Transverse colon (tissue), 4 donors: ENCODE results near the gene CILP2. TPM values are rescaled to one million over a fixed set of nuclear protein-coding genes. Genes with fewer than 3 reads are reported as not detected.

ENCODE experiments used
- DNase-seq: peaks from one replicate; pipeline ENCODE4 v3.0.0-alpha.2; 2019
- H3K27ac ChIP-seq, 4 donors: fragments of 200-600 bp; sonication (generic); 2 replicates each; pipeline ENCODE4 v1.5.1; 2016 to 2018; ENCODE audit warnings: inconsistent platforms in 4 of 4
- H3K27me3 ChIP-seq: fragments of 200-600 bp; sonication (generic); 2 replicates; pipeline ENCODE4 v1.5.1; 2017; ENCODE audit warnings: inconsistent platforms
- H3K36me3 ChIP-seq, 4 donors: fragments of 200-600 bp; sonication (generic); 2 replicates each; pipeline ENCODE4 v1.5.1; 2017 to 2019; ENCODE audit warnings: inconsistent platforms in 4 of 4
- H3K4me1 ChIP-seq, 4 donors: fragments of 200-600 bp; sonication (generic); 2 replicates each; pipeline ENCODE4 v1.5.1; 2017 to 2020; ENCODE audit warnings: inconsistent platforms in 4 of 4
- H3K4me3 ChIP-seq, 4 donors: fragments of 200-600 bp; sonication (generic); 1 replicate in 1 of 4; 2 replicates in 3 of 4; pipeline versions ENCODE4 v1.5.1 to v1.6.1; 2017 to 2019; ENCODE audit warnings: inconsistent platforms in 4 of 4
- H3K9me3 ChIP-seq, 2 donors: fragments of 200-600 bp; sonication (generic); 2 replicates each; pipeline ENCODE4 v1.5.1; 2017 to 2019; ENCODE audit warnings: inconsistent platforms in 2 of 2
- CTCF ChIP-seq, 5 experiments: fragments of 200-600 bp in 3 of 5; fragments of 450-650 bp in 2 of 5; sonication (generic) in 3 of 5; IDR thresholded peaks; 1 replicate in 2 of 5; 2 replicates in 3 of 5; pipeline ENCODE4 v1.5.1; 2016 to 2017; ENCODE audit warnings: antibody characterized with exemption in 5 of 5, inconsistent platforms in 3 of 5, mild to moderate bottlenecking in 2 of 5, moderate library complexity in 1 of 5
- EP300 ChIP-seq: sonication (generic); formaldehyde crosslinking; IDR thresholded peaks from one replicate; pipeline ENCODE4 v1.6.1; 2017; ENCODE audit warnings: antibody characterized with exemption, low read depth
- POLR2A ChIP-seq: fragments of 450-650 bp; IDR thresholded peaks from one replicate; pipeline ENCODE4 v1.6.1; 2016; ENCODE audit warnings: antibody characterized with exemption, mild to moderate bottlenecking, moderate library complexity
- POLR2AphosphoS5 ChIP-seq, 3 donors: sonication (generic); formaldehyde crosslinking; IDR thresholded peaks; one replicate each; pipeline ENCODE4 v1.6.1; 2016; ENCODE audit warnings: antibody characterized with exemption in 3 of 3
- WGBS, 2 donors: methylation state at CpG; one replicate each; pipeline ENCODE4 v1.1.5; 2018; ENCODE audit warnings: low coverage in 1 of 2; 5-methylcytosine and 5-hydroxymethylcytosine counted together
- in situ Hi-C, 4 donors: fragments of 200-750 bp; cut with MboI; loops; one replicate each; pipeline versions ENCODE4 v1.15.0 to v1.15.1; 2017; ENCODE audit warnings: low sequenced_read_pairs in 3 of 4, low pct_ligation_motif_present in 1 of 4, low pct_unique_long_range_greater_than_20kb in 1 of 4
- intact Hi-C: fragments of 100-400 bp; cut with DNase I; formaldehyde crosslinking; loops from one replicate; pipeline ENCODE4 v1.15.1; 2023; ENCODE audit warnings: low total_unique reads
- total RNA-seq, 4 donors: library from RNA; depleted of rRNA; stranded (reverse); fragments of >200 nt; gene quantifications; one replicate each; pipeline ENCODE4 v1.1.0, GENCODE V29; 2016

CILP2 gene
- total RNA-seq, 4 donors from 2014 or later, result 0.48 TPM; not detected in 3

DNA sequence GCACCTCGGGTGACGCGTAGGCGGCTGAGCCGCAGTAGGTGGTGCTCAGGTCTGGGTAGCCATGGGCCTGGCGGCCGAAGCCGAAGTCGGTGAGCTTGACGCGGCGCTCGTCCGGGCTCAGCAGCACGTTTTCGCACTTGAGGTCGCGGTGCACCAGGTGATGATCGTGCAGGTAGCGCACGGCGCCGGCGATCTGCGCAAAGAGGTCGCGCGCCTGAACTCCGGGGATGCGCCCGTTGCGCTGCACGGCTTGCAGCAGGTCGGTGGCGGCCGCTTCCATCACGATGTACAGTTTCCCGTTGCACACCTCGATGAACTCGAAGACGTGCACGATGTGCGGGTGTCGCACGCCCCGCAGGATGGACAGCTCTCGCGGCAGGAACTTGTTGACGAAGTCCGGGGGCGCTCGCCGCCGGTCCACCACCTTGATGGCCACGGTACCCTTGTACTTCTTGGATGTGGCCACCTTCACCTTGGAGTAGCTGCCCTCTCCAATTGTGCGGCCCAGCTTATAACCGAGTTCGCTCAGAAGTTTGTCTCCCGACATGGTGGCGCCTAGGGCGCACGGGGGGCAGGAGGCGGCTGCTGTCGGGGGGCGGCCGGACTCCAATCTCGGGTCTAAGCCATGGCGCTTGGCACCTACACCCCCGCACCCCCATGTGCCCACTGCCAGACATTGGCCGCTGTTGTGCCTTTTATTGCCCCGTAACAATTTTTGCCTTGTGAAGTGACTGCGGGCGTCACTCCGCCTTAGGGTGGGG lies 23.0 kb upstream of the CILP2 start, which contains the start of gene TSSK6:
TSSK6 (minus strand) TSS at position 668 of the 761 bp plus-strand sequence; CDS start at position 547, 121 bp downstream.
- H3K36me3 ChIP-seq, result no peaks in the 10 kb centered on the region

DNA sequence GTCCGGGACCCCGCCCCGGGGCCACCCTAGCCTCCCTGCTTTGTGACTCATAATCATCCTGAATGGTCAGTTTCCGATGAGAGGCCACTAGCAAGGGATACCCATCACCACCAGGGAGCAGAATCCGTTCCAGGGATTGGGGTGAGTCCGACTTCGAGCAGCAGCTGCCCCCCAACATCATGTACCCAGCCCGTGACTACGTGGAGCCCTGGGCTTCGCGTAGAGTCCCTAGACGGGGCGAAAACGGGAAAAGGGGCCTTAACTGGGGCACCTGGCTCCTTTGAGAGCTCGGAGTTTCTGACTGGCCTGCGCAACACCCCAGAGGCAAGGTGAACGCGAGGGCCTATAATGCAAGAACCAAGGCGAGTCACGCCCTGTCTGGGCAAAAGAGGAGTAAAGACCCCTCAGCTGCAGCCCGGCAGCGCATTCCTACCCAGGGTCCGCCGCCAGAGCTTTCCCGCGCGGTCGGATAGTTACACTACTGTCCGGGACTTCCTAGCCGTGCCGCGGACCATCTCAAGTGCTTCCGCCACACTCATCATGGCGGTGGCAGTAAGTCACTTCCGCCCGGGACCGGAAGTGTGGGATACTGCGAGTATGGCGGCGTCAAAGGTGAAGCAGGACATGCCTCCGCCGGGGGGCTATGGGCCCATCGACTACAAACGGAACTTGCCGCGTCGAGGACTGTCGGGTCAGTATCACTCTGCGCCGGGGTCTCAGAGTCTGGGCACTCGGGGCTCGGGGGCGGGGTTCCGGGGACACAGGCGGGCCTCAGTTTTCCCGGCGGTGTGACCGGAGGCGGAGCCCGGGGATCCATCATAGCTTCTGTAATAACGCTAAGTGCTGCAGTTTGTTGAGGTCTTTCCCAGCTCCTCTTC lies 22.2 kb upstream of the CILP2 start, which contains the start of gene NDUFA13:
NDUFA13 (plus strand) TSS at position 584 of the 878 bp plus-strand sequence; CDS start at position 598, 14 bp downstream.
- intact Hi-C loops (no loop called here), in situ Hi-C loops (no loop called here)
- peaks cover 6 to 33% (median 19%) of the 10 kb centered on the region in 4 donors for H3K4me1 ChIP-seq
- TF ChIP-seq POLR2AphosphoS5 (IDR thresholded peaks at IDR 0.05), result peak; percentile 98 to 100 (median 100)
- peak; percentile 85 for TF ChIP-seq POLR2A
- TF ChIP-seq CTCF (IDR thresholded peaks at IDR 0.05), result peak in 4 of 5 experiments; percentile 10 to 46 (median 26)
- TF ChIP-seq EP300, result no peak
- WGBS, 2 donors, result 4% methylated on average over 61 of the region's 61 CpGs; no CpG with 5 or more reads in 1 of the 2 donors
- peak within 1 kb of the TSS; percentile 83 to 89 (median 86) for H3K27ac ChIP-seq
- no peaks in the 10 kb centered on the region for H3K27me3 ChIP-seq
- H3K4me3 ChIP-seq, result peak within 1 kb of the TSS; percentile 71 to 83 (median 76)
- peak; percentile 95 for DNase-seq
- H3K9me3 ChIP-seq, result no peaks in the 10 kb centered on the region
- no peaks in the 10 kb centered on the region for H3K36me3 ChIP-seq

More for the DNA sequence above, 23.0 kb upstream of the CILP2 start, which contains the start of gene TSSK6:
- in situ Hi-C loops (no loop called here), intact Hi-C loops (no loop called here)
- TF ChIP-seq CTCF (IDR thresholded peaks at IDR 0.05) (no peak), POLR2A (no peak), EP300 (no peak), POLR2AphosphoS5 (IDR thresholded peaks at IDR 0.05) (no peak)
- DNase-seq, result no peak
- Histone ChIP-seq H3K9me3 (no peaks in the 10 kb centered on the region), H3K4me3 (peak within 1 kb of the TSS; percentile 71 to 83 (median 76)), H3K27me3 (no peaks in the 10 kb centered on the region), H3K27ac (peak within 1 kb of the TSS; percentile 83 to 89 (median 86)), H3K4me1 (peaks cover 6 to 33% (median 19%) of the 10 kb centered on the region in 4 donors)
- WGBS, 2 donors, result 91 to 95% methylated on average over 33 to 60 of the region's 74 CpGs

DNA sequence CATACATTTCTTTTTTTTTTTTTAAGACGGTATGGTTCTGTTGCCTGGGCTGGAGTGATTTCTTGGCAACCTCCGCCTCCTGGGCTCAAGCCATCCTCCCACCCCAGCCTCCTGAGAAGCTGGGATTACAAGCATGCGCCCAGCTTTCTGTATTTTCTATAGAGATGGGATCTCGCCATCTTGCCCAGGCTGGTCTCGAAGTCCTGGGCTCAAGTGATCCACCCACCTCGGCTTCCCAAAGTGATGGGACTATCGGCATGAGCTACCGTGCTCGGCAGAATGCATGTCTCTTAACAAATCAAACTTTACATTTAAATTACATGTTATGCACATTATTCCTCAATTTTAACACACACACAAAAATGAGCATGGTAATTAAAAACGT lies 20.8 kb upstream of the CILP2 start:
- peak overlapping the region in 3 of 4 donors; percentile 71 to 83 (median 76) for H3K4me3 ChIP-seq
- intact Hi-C loops (no loop called here), in situ Hi-C loops (no loop called here)
- peaks cover 6 to 32% (median 19%) of the 10 kb centered on the region in 4 donors for H3K4me1 ChIP-seq
- 63 to 80% methylated on average over 3 to 10 of the region's 10 CpGs for WGBS, 2 donors
- H3K27ac ChIP-seq, result no peak overlapping the region
- DNase-seq, result no peak
- H3K9me3 ChIP-seq, result no peaks in the 10 kb centered on the region
- no peaks in the 10 kb centered on the region for H3K27me3 ChIP-seq
- H3K36me3 ChIP-seq, result no peaks in the 10 kb centered on the region
- TF ChIP-seq EP300 (no peak), POLR2A (no peak), POLR2AphosphoS5 (IDR thresholded peaks at IDR 0.05) (no peak), CTCF (IDR thresholded peaks at IDR 0.05) (no peak)
